CD4-positive, CD25-positive, alpha-beta regulatory T cell (primary cell): ENCODE results near the gene ITCH. TPM values are rescaled to one million over a fixed set of nuclear protein-coding genes. Genes with fewer than 3 reads are reported as not detected.
"Not testable (repeated sequence)": the region's sequence is repeated elsewhere in the genome, so short reads cannot be mapped to it uniquely, and the experiment has no call there.

Experiments
- ATAC-seq, 2 donors: fragments of 150-1000 bp; cut with Tn5 transposase; one replicate each; pipeline ENCODE4 v1.10.0; 2021; ENCODE audit warnings: low read depth in 2 of 2, moderate number of reproducible peaks in 2 of 2, moderate library complexity in 1 of 2
- DNase-seq, 3 donors: peaks; one replicate each; pipeline versions ENCODE4 v3.0.0 to v3.0.0-alpha.2; 2012 to 2022; ENCODE audit warnings: mixed read lengths in 1 of 3
- H3K27ac ChIP-seq: one replicate; pipeline ENCODE4 v1.7.0; 2013; ENCODE audit warnings: mild to moderate bottlenecking, low read length; ENCODE audit not compliant: insufficient read depth, poor library complexity, severe bottlenecking
- H3K27me3 ChIP-seq: one replicate; pipeline ENCODE4 v1.7.0; 2013; ENCODE audit warnings: low read length; ENCODE audit not compliant: control insufficient read depth, insufficient read depth
- H3K36me3 ChIP-seq: one replicate; pipeline ENCODE4 v1.7.0; 2013; ENCODE audit warnings: mild to moderate bottlenecking, low read length, moderate library complexity; ENCODE audit not compliant: control insufficient read depth, insufficient read depth
- H3K4me1 ChIP-seq: 2 replicates; pipeline ENCODE4 v1.7.0; 2013; ENCODE audit warnings: mild to moderate bottlenecking, low read length; ENCODE audit not compliant: insufficient read depth, control insufficient read depth, poor library complexity, severe bottlenecking
- H3K4me3 ChIP-seq: one replicate; pipeline ENCODE4 v1.7.0; 2013; ENCODE audit warnings: low read depth, mild to moderate bottlenecking, low read length, moderate library complexity
- H3K9me3 ChIP-seq, 2 experiments: 1 replicate in 1 of 2; 2 replicates in 1 of 2; pipeline ENCODE4 v1.7.0; 2013; ENCODE audit warnings: low read length in 2 of 2, mild to moderate bottlenecking in 1 of 2, moderate library complexity in 1 of 2; ENCODE audit not compliant: control insufficient read depth in 2 of 2
- H3K27ac Mint-ChIP-seq, 3 donors: one replicate each; pipeline ENCODE4 v1.8.0; 2020 to 2022; ENCODE audit warnings: mild to moderate bottlenecking in 3 of 3, mixed read lengths in 3 of 3, moderate library complexity in 2 of 3
- H3K27me3 Mint-ChIP-seq: one replicate; pipeline ENCODE4 v1.8.0; 2022; ENCODE audit warnings: mild to moderate bottlenecking, mixed read lengths
- H3K36me3 Mint-ChIP-seq: one replicate; pipeline ENCODE4 v1.8.0; 2020; ENCODE audit warnings: mixed read lengths
- H3K4me1 Mint-ChIP-seq, 4 donors: one replicate each; pipeline ENCODE4 v1.8.0; 2020 to 2022; ENCODE audit warnings: mixed read lengths in 4 of 4, mild to moderate bottlenecking in 1 of 4
- H3K4me3 Mint-ChIP-seq, 4 donors: one replicate each; pipeline ENCODE4 v1.8.0; 2020 to 2022; ENCODE audit warnings: mild to moderate bottlenecking in 4 of 4, mixed read lengths in 4 of 4, moderate library complexity in 3 of 4
- H3K9me3 Mint-ChIP-seq, 7 donors: one replicate each; pipeline ENCODE4 v1.8.0; 2020 to 2022; ENCODE audit warnings: mixed read lengths in 7 of 7, mild to moderate bottlenecking in 3 of 7, moderate library complexity in 2 of 7
- polyA plus RNA-seq, 4 donors: library from polyadenylated mRNA; unstranded; fragments of 300-500 nt; fragmentation: Illumina TruSeq; gene quantifications; one replicate each; pipeline ENCODE4 v1.2.3, GENCODE V29; 2021
- total RNA-seq: library from RNA; stranded (reverse); gene quantifications from one replicate; pipeline ENCODE4 v1.2.3, GENCODE V29; 2022

Gene ITCH
- total and polyA plus RNA-seq, 5 donors from 2014 or later, result 12.4 to 58.1 (median 15.1) TPM

DNA sequence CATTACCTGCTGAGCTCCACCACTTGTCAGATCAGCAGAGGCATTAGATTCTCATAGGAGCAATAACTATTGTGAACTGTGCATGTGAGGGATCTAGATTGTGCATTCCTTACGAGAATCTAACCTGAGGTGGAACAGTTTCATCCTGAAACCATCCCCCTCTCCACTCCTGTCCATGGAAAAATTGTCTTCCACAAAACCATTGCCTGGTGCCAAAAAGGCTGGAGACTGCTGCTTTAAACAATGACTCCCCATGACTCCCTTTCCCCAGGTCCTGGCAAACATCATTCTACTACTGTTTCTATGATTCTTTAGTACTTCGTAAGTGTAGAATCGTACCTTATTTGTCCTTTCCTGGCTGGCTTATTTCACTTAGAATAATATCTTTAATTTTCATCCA is 143.4 kb downstream of the ITCH start:
- no peak for DNase-seq
- Mint-ChIP-seq H3K27ac (peak overlapping the region in 2 of 3 donors; percentile 29 to 36), H3K4me3 (no peak overlapping the region)

DNA sequence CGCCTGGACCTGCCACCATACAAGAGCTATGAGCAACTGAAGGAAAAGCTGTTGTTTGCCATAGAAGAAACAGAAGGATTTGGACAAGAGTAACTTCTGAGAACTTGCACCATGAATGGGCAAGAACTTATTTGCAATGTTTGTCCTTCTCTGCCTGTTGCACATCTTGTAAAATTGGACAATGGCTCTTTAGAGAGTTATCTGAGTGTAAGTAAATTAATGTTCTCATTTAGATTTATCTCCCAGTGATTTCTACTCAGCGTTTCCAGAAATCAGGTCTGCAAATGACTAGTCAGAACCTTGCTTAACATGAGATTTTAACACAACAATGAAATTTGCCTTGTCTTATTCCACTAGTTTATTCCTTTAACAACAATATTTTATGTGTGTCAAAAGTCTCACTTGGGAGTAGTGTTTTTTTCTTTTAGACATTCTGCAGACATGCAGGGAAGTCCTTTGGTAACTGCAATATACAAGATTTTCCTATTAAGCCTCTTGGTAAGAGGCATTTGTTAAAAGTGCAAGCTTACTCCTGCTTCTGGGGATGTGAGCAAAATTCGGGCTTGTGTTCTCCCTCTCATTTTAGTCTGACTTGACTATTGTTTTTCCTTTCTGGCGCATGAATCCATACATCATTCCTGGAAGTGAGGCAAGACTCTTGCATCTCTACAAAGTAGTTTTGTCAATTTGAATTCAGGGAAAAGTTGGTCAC is 144.8 kb downstream of the ITCH start:
- peaks cover 43% of the 10 kb centered on the region for H3K36me3 ChIP-seq
- peak overlapping the region in 1 of 3 donors; percentile 7 for H3K27ac Mint-ChIP-seq
- no peak overlapping the region for H3K4me3 Mint-ChIP-seq
- peaks cover 4% of the 10 kb centered on the region for H3K4me1 ChIP-seq
- peaks cover 7 to 13% (median 11%) of the 10 kb centered on the region in 4 donors for H3K4me1 Mint-ChIP-seq
- no peak overlapping the region for H3K27ac ChIP-seq
- ATAC-seq, result no peak
- no peak for DNase-seq
- no peak overlapping the region for H3K4me3 ChIP-seq
- H3K36me3 Mint-ChIP-seq, result peaks cover 28% of the 10 kb centered on the region
- no peaks in the 10 kb centered on the region for H3K27me3 ChIP-seq
- H3K9me3 ChIP-seq, result no peaks in the 10 kb centered on the region
- no peaks in the 10 kb centered on the region for H3K9me3 Mint-ChIP-seq
- H3K27me3 Mint-ChIP-seq, result no peaks in the 10 kb centered on the region

More for the DNA sequence above, 143.4 kb downstream of the ITCH start:
- H3K27me3 ChIP-seq, result no peaks in the 10 kb centered on the region
- H3K27ac ChIP-seq, result no peak overlapping the region
- Mint-ChIP-seq H3K27me3 (no peaks in the 10 kb centered on the region), H3K4me1 (peaks cover 0 to 8% (median 6%) of the 10 kb centered on the region in 4 donors), H3K9me3 (no peaks in the 10 kb centered on the region), H3K36me3 (peaks cover 33% of the 10 kb centered on the region)
- H3K9me3 ChIP-seq, result no peaks in the 10 kb centered on the region
- no peak for ATAC-seq
- H3K36me3 ChIP-seq, result peaks cover 43% of the 10 kb centered on the region
- no peak overlapping the region for H3K4me3 ChIP-seq
- H3K4me1 ChIP-seq, result no peaks in the 10 kb centered on the region

DNA sequence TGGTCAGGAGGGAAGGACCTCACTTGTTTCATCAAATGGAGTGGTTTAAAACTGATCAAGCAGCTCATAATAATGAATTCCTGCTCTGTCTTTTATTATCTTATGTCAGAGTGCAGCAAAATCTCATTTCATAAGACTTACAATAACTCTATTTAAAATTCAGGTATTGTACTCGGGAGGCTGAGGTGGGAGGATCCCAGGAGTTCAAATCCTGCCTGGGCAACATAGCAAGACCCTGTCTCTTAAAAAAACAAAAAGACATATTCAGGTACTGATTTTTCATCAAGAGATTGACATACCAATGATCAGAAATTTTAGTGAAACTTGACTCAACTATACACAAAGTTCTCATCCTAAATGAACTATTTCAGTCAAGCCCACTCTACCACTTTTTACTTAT is 147.5 kb downstream of the ITCH start:
- peaks cover 18% of the 10 kb centered on the region for H3K36me3 Mint-ChIP-seq
- H3K4me1 Mint-ChIP-seq, result peaks cover 20 to 37% (median 28%) of the 10 kb centered on the region in 4 donors
- H3K27ac Mint-ChIP-seq, result peak overlapping the region in 2 of 3 donors; percentile 8 to 41

DNA sequence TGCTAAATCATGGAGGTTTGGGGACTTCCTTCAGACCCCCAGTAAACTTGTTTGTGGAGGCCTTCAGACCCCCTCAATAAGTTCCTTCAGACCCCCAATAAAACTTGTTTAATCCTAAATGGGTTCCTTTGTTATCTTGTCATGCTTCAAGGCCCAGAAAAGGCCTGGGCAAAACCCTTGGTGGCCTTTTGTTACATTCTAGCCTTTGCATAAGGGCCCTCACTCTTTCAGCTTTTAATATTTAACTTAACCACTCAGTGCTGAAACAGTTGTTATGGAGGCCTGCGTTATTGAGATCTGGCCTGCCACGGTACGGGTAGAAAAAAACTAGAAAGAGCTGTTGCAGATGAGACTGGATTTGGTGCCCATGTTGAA is 148.8 kb downstream of the ITCH start:
- DNase-seq (no peak), ATAC-seq (no peak)
- peak overlapping the region in 1 of 4 donors; percentile 84 for H3K4me3 Mint-ChIP-seq
- H3K36me3 Mint-ChIP-seq, result peaks cover 11% of the 10 kb centered on the region
- H3K9me3 Mint-ChIP-seq, result no peaks in the 10 kb centered on the region
- H3K27ac Mint-ChIP-seq, result peak overlapping the region in 2 of 3 donors; percentile 74 to 80
- no peaks in the 10 kb centered on the region for H3K27me3 ChIP-seq
- H3K27ac ChIP-seq, result no peak overlapping the region
- H3K4me1 Mint-ChIP-seq, result peaks cover 17 to 40% (median 31%) of the 10 kb centered on the region in 4 donors
- H3K36me3 ChIP-seq, result peaks cover 30% of the 10 kb centered on the region
- H3K4me3 ChIP-seq, result no peak overlapping the region
- H3K4me1 ChIP-seq, result peaks cover 18% of the 10 kb centered on the region
- H3K27me3 Mint-ChIP-seq, result no peaks in the 10 kb centered on the region
- H3K9me3 ChIP-seq, result no peaks in the 10 kb centered on the region

More for the DNA sequence above, 147.5 kb downstream of the ITCH start:
- Histone ChIP-seq H3K36me3 (peaks cover 35% of the 10 kb centered on the region), H3K4me3 (no peak overlapping the region), H3K27me3 (no peaks in the 10 kb centered on the region), H3K9me3 (no peaks in the 10 kb centered on the region), H3K27ac (no peak overlapping the region), H3K4me1 (peaks cover 14% of the 10 kb centered on the region)
- Mint-ChIP-seq H3K4me3 (no peak overlapping the region), H3K27me3 (no peaks in the 10 kb centered on the region), H3K9me3 (no peaks in the 10 kb centered on the region)
- DNase-seq, result no peak
- ATAC-seq, result no peak

DNA sequence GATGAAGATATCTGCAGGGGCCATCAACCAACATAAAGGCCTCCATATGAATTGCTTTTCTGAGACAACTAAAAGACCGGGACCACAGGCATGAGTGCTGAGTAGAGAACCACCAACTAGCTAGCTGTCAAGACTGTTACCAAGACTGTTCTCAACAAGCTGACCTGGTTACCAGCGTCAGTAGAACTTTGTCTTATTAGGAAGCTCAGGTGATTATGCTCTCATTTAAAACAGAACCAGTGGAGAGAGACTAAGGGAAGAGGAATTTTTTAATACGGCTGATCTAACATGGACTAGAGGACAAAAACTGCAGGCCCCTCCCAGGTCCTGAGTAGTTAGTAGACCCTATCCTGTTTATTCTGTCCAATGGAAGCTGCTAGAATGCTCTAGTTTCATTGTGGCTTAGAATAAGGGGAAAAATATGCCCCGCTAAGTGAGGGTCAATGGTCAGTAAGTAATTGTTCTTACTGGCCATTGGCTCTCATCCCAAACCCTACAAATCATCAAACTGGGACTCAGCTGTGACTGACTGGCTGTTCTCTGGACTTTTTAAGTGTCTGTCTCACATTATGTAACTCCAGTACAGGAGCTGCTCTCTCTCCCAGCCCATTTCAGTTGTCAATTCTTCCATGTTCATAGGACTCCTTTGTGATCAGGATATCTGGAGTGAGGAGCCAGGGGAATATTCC is 149.3 kb downstream of the ITCH start:
- H3K4me3 Mint-ChIP-seq, result peak overlapping the region in 3 of 4 donors; percentile 2 to 84 (median 83)
- H3K4me1 ChIP-seq, result peaks cover 22% of the 10 kb centered on the region
- ATAC-seq, result no peak
- H3K27ac ChIP-seq, result peak overlapping the region; percentile 65
- no peaks in the 10 kb centered on the region for H3K9me3 ChIP-seq
- peaks cover 30% of the 10 kb centered on the region for H3K36me3 ChIP-seq
- no peaks in the 10 kb centered on the region for H3K27me3 Mint-ChIP-seq
- no peaks in the 10 kb centered on the region for H3K27me3 ChIP-seq
- H3K4me1 Mint-ChIP-seq, result peaks cover 16 to 43% (median 33%) of the 10 kb centered on the region in 4 donors
- H3K27ac Mint-ChIP-seq, result peak overlapping the region; percentile 52 to 87 (median 80)
- H3K36me3 Mint-ChIP-seq, result peaks cover 11% of the 10 kb centered on the region
- no peak overlapping the region for H3K4me3 ChIP-seq
- H3K9me3 Mint-ChIP-seq, result no peaks in the 10 kb centered on the region
- DNase-seq, result no peak

DNA sequence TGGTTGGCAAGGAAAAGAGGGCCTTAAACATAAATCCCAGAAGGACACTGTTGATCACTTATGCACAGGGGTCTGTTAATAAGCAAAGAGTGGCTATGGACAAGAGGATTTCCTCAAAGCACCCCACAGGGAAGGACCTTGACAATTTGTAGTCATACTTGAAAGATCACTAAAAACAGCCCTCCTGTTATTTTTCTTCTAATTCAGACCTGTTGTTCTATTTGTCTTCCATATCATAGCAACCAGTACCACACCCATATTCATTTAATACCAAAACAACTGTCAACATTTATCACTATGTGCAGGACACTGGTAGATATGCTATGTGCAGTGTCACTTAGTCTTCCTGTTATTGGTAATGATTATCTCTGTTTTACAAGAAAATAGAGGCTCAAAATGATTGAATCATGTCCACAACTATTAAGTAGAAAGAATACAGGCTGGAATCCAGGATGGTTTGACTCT is 149.9 kb downstream of the ITCH start:
- peaks cover 7% of the 10 kb centered on the region for H3K36me3 Mint-ChIP-seq
- H3K4me3 Mint-ChIP-seq, result peak overlapping the region; percentile 31 to 84 (median 66)
- Histone ChIP-seq H3K4me1 (peaks cover 28% of the 10 kb centered on the region), H3K4me3 (no peak overlapping the region), H3K36me3 (peaks cover 26% of the 10 kb centered on the region), H3K27ac (peak overlapping the region; percentile 65), H3K9me3 (no peaks in the 10 kb centered on the region), H3K27me3 (no peaks in the 10 kb centered on the region)
- ATAC-seq (no peak), DNase-seq (peak in 1 of 3 donors; percentile 39)
- H3K9me3 Mint-ChIP-seq, result no peaks in the 10 kb centered on the region
- H3K27me3 Mint-ChIP-seq, result peaks cover 4% of the 10 kb centered on the region
- H3K4me1 Mint-ChIP-seq, result peaks cover 18 to 48% (median 36%) of the 10 kb centered on the region in 4 donors
- peak overlapping the region; percentile 38 to 87 (median 80) for H3K27ac Mint-ChIP-seq

DNA sequence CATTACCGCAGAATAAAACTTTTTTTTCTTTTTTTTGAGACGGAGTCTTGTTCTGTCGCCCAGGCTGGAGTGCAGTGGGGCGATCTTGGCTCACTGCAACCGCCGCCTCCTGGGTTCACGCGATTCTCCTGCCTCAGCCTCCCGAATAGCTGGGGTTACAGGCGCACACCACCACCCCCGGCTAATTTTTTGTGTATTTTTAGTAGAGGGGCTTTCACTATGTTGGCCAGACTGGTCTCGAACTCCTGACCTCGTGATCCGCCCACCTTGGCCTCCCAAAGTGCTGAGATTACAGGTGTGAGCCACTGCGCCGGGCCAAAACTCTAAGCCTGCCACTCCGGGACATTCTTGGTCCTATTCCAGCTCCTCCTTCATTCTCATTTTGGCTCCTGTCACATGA is 151.0 kb downstream of the ITCH start:
- peaks cover 26 to 59% (median 44%) of the 10 kb centered on the region in 4 donors for H3K4me1 Mint-ChIP-seq
- ATAC-seq, H3K4me3 ChIP-seq, DNase-seq, H3K36me3 Mint-ChIP-seq, H3K27me3 ChIP-seq, H3K27ac ChIP-seq, H3K9me3 ChIP-seq, H3K27me3 Mint-ChIP-seq, H3K9me3 Mint-ChIP-seq: not testable (repeated sequence)
- Histone ChIP-seq H3K36me3 (peaks cover 15% of the 10 kb centered on the region), H3K4me1 (peaks cover 38% of the 10 kb centered on the region)
- peak overlapping the region in 2 of 3 donors; percentile 80 to 94 for H3K27ac Mint-ChIP-seq
- peak overlapping the region in 3 of 4 donors; percentile 99 for H3K4me3 Mint-ChIP-seq
